Ovary (tissue), 3 donors: Measurements from ENCODE around the gene GRIK4.

Experiments
- POLR2A ChIP-seq: fragments of 450-650 bp; IDR thresholded peaks from one replicate; pipeline ENCODE4 v1.6.1; 2017; ENCODE audit warnings: antibody characterized with exemption, mild to moderate bottlenecking, moderate library complexity
- TF ChIP-seq, protein P1 (sequence below), 3 donors: fragments of 450-650 bp in 2 of 3; fragments of 200-600 bp in 1 of 3; IDR thresholded peaks; one replicate each; pipeline versions ENCODE4 v1.5.1 to v1.8.0; 2016 to 2022; ENCODE audit warnings: antibody characterized with exemption in 3 of 3, mild to moderate bottlenecking in 1 of 3
- donor health status: DM: no; HTN: no; CAD: no.

- TF ChIP-seq, protein P1, sequence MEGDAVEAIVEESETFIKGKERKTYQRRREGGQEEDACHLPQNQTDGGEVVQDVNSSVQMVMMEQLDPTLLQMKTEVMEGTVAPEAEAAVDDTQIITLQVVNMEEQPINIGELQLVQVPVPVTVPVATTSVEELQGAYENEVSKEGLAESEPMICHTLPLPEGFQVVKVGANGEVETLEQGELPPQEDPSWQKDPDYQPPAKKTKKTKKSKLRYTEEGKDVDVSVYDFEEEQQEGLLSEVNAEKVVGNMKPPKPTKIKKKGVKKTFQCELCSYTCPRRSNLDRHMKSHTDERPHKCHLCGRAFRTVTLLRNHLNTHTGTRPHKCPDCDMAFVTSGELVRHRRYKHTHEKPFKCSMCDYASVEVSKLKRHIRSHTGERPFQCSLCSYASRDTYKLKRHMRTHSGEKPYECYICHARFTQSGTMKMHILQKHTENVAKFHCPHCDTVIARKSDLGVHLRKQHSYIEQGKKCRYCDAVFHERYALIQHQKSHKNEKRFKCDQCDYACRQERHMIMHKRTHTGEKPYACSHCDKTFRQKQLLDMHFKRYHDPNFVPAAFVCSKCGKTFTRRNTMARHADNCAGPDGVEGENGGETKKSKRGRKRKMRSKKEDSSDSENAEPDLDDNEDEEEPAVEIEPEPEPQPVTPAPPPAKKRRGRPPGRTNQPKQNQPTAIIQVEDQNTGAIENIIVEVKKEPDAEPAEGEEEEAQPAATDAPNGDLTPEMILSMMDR (IDR thresholded peaks at IDR 0.05), result no peak
- TF ChIP-seq POLR2A, result no peak
Measured at GRCh38 chr11:120606211-120607010, 94.9 kb downstream of the GRIK4 start.
